ENCODE data around the gene SPINK4. TPM values are rescaled to one million over a fixed set of nuclear protein-coding genes. Genes with fewer than 3 reads are reported as not detected.

SPINK4 gene
- total RNA-seq, 2 donors from 2014 or later, result not detected

- ATAC-seq, result peak; percentile 72
- peak in 1 of 2 donors; percentile 73 for DNase-seq (ENCODE audit: low spot score in 2 of 2)
- H3K27ac Mint-ChIP-seq, result peak overlapping the region in 1 of 2 donors; percentile 53
- H3K36me3 Mint-ChIP-seq, result no peaks in the 10 kb centered on the region
- H3K9me3 Mint-ChIP-seq, result no peaks in the 10 kb centered on the region
Observed at GRCh38 chr9:33225319-33226147, 14.4 kb upstream of the SPINK4 start.

- Mint-ChIP-seq H3K36me3 (no peaks in the 10 kb centered on the region), H3K9me3 (no peaks in the 10 kb centered on the region), H3K27ac (no peak overlapping the region)
- ATAC-seq, result no peak
- no peak for DNase-seq (ENCODE audit: low spot score in 2 of 2)
Observed at GRCh38 chr9:33227008-33227398, 13.0 kb upstream of the SPINK4 start.

- DNase-seq (ENCODE audit: low spot score in 2 of 2) (no peak), ATAC-seq (no peak)
- Mint-ChIP-seq H3K27ac (no peak overlapping the region), H3K36me3 (no peaks in the 10 kb centered on the region), H3K9me3 (no peaks in the 10 kb centered on the region)
Observed at GRCh38 chr9:33227741-33228140, 12.2 kb upstream of the SPINK4 start.

- H3K9me3 Mint-ChIP-seq, result no peaks in the 10 kb centered on the region
- no peak for ATAC-seq
- no peaks in the 10 kb centered on the region for H3K36me3 Mint-ChIP-seq
- H3K27ac Mint-ChIP-seq, result no peak overlapping the region
- DNase-seq (ENCODE audit: low spot score in 2 of 2), result no peak
Observed at GRCh38 chr9:33228606-33229005, 11.4 kb upstream of the SPINK4 start.

GRCh38 chr9:33229359-33230114 is 10.4 kb upstream of the SPINK4 start:
- peak in 1 of 2 donors; percentile 35 for ATAC-seq
- no peak overlapping the region for H3K27ac Mint-ChIP-seq
- H3K36me3 Mint-ChIP-seq, result no peaks in the 10 kb centered on the region
- no peaks in the 10 kb centered on the region for H3K9me3 Mint-ChIP-seq
- no peak for DNase-seq (ENCODE audit: low spot score in 2 of 2)

- ATAC-seq, result no peak
- Mint-ChIP-seq H3K36me3 (no peaks in the 10 kb centered on the region), H3K27ac (no peak overlapping the region), H3K9me3 (no peaks in the 10 kb centered on the region)
- DNase-seq (ENCODE audit: low spot score in 2 of 2), result no peak
Observed at GRCh38 chr9:33230756-33231622, 9.0 kb upstream of the SPINK4 start.

- Mint-ChIP-seq H3K36me3 (no peaks in the 10 kb centered on the region), H3K27ac (no peak overlapping the region), H3K9me3 (no peaks in the 10 kb centered on the region)
- DNase-seq (ENCODE audit: low spot score in 2 of 2) (no peak), ATAC-seq (no peak)
Observed at GRCh38 chr9:33231623-33231942, 8.4 kb upstream of the SPINK4 start.

- no peak for ATAC-seq
- H3K27ac Mint-ChIP-seq, result peak overlapping the region in 1 of 2 donors; percentile 13
- no peak for DNase-seq (ENCODE audit: low spot score in 2 of 2)
- H3K36me3 Mint-ChIP-seq, result no peaks in the 10 kb centered on the region
- no peaks in the 10 kb centered on the region for H3K9me3 Mint-ChIP-seq
Observed at GRCh38 chr9:33232815-33233214, 7.2 kb upstream of the SPINK4 start.

- Mint-ChIP-seq H3K9me3 (no peaks in the 10 kb centered on the region), H3K27ac (no peak overlapping the region), H3K36me3 (no peaks in the 10 kb centered on the region)
- ATAC-seq, result no peak
- no peak for DNase-seq (ENCODE audit: low spot score in 2 of 2)
Observed at GRCh38 chr9:33233626-33234342, 6.2 kb upstream of the SPINK4 start.

- DNase-seq (ENCODE audit: low spot score in 2 of 2), result no peak
- Mint-ChIP-seq H3K36me3 (no peaks in the 10 kb centered on the region), H3K9me3 (no peaks in the 10 kb centered on the region), H3K27ac (peak overlapping the region in 1 of 2 donors; percentile 24)
- no peak for ATAC-seq
Observed at GRCh38 chr9:33234511-33235467, 5.2 kb upstream of the SPINK4 start.

- H3K9me3 Mint-ChIP-seq, result no peaks in the 10 kb centered on the region
- H3K36me3 Mint-ChIP-seq, result no peaks in the 10 kb centered on the region
- ATAC-seq (peak in 1 of 2 donors; percentile 34), DNase-seq (ENCODE audit: low spot score in 2 of 2) (no peak)
- H3K27ac Mint-ChIP-seq, result no peak overlapping the region
Observed at GRCh38 chr9:33236571-33236970, 3.4 kb upstream of the SPINK4 start.

GRCh38 chr9:33241298-33241697 is 1.3 kb downstream of the SPINK4 start:
- no peak overlapping the region for H3K27ac Mint-ChIP-seq
- ATAC-seq (no peak), DNase-seq (ENCODE audit: low spot score in 2 of 2) (no peak)
- H3K36me3 Mint-ChIP-seq, result no peaks in the 10 kb centered on the region
- H3K9me3 Mint-ChIP-seq, result no peaks in the 10 kb centered on the region

- no peak for DNase-seq (ENCODE audit: low spot score in 2 of 2)
- Mint-ChIP-seq H3K9me3 (no peaks in the 10 kb centered on the region), H3K27ac (no peak overlapping the region), H3K36me3 (peaks cover 0 to 2% of the 10 kb centered on the region in 2 donors)
- ATAC-seq, result no peak
Observed at GRCh38 chr9:33242609-33243134, 2.7 kb downstream of the SPINK4 start.

GRCh38 chr9:33244137-33244784 is 4.3 kb downstream of the SPINK4 start:
- DNase-seq (ENCODE audit: low spot score in 2 of 2) (no peak), ATAC-seq (no peak)
- no peaks in the 10 kb centered on the region for H3K9me3 Mint-ChIP-seq
- H3K36me3 Mint-ChIP-seq, result peaks cover 0 to 6% of the 10 kb centered on the region in 2 donors
- H3K27ac Mint-ChIP-seq, result no peak overlapping the region

GRCh38 chr9:33245341-33245740 is 5.4 kb downstream of the SPINK4 start:
- Mint-ChIP-seq H3K27ac (peak overlapping the region in 1 of 2 donors; percentile 32), H3K36me3 (peaks cover 0 to 6% of the 10 kb centered on the region in 2 donors), H3K9me3 (no peaks in the 10 kb centered on the region)
- ATAC-seq (no peak), DNase-seq (ENCODE audit: low spot score in 2 of 2) (no peak)

All from activated naive CD4-positive, alpha-beta T cell treated with anti-CD3 and anti-CD28 coated beads, Interleukin-2, amount 50 U/mL, for 72 hours (primary cell).